ENCODE measurements around the gene ZNF668.
A peak's percentile ranks its signal among the peaks of the same experiment; 100 is the strongest.

The ZNF668 gene

GRCh38 chr16:31081428-31082351 lies 7.7 kb upstream of the ZNF668 start:
- DNase-seq (ENCODE audit: low read depth in 2 of 2) = no peak

GRCh38 chr16:31080756-31081419 lies 6.8 kb upstream of the ZNF668 start:
- DNase-seq (ENCODE audit: low read depth in 2 of 2) = no peak

GRCh38 chr16:31080035-31080629 lies 6.1 kb upstream of the ZNF668 start:
- no peak for DNase-seq (ENCODE audit: low read depth in 2 of 2)

GRCh38 chr16:31079342-31079944 lies 5.4 kb upstream of the ZNF668 start:
- no peak for DNase-seq (ENCODE audit: low read depth in 2 of 2)

- DNase-seq (ENCODE audit: low read depth in 2 of 2) = no peak
These were observed 4.7 kb upstream of the ZNF668 start for GRCh38 chr16:31078597-31079341.

GRCh38 chr16:31077592-31078396 lies 3.8 kb upstream of the ZNF668 start:
- no peak for DNase-seq (ENCODE audit: low read depth in 2 of 2)

- DNase-seq (ENCODE audit: low read depth in 2 of 2) = no peak
These were observed 3.0 kb upstream of the ZNF668 start for GRCh38 chr16:31077024-31077423.

- DNase-seq (ENCODE audit: low read depth in 2 of 2) = no peak
These were observed 2.3 kb upstream of the ZNF668 start for GRCh38 chr16:31076319-31076718.

GRCh38 chr16:31074814-31075183 lies 759 bp upstream of the ZNF668 start:
- DNase-seq (ENCODE audit: low read depth in 2 of 2) = no peak

- DNase-seq (ENCODE audit: low read depth in 2 of 2) = peak; percentile 74 to 82
These were observed 684 bp downstream of the ZNF668 start for GRCh38 chr16:31073142-31073969.

GRCh38 chr16:31072540-31073141 lies 1.4 kb downstream of the ZNF668 start:
- no peak for DNase-seq (ENCODE audit: low read depth in 2 of 2)

GRCh38 chr16:31071861-31072260 lies 2.2 kb downstream of the ZNF668 start:
- no peak for DNase-seq (ENCODE audit: low read depth in 2 of 2)

- DNase-seq (ENCODE audit: low read depth in 2 of 2) = no peak
These were observed 6.7 kb downstream of the ZNF668 start for GRCh38 chr16:31067342-31067741.

- DNase-seq (ENCODE audit: low read depth in 2 of 2) = no peak
These were observed 9.1 kb downstream of the ZNF668 start for GRCh38 chr16:31064882-31065461.

GRCh38 chr16:31063843-31064611 lies 10.0 kb downstream of the ZNF668 start:
- peak in 1 of 2 donors; percentile 15 for DNase-seq (ENCODE audit: low read depth in 2 of 2)

- DNase-seq (ENCODE audit: low read depth in 2 of 2) = no peak
These were observed 10.6 kb downstream of the ZNF668 start for GRCh38 chr16:31063495-31063842.

GRCh38 chr16:31061813-31062440 lies 12.1 kb downstream of the ZNF668 start:
- DNase-seq (ENCODE audit: low read depth in 2 of 2) = no peak
